Activated CD4-positive, CD25-positive, alpha-beta regulatory T cell treated with anti-CD3 and anti-CD28 coated beads, Interleukin-2, amount 50 U/mL, for 16 hours (primary cell): ENCODE data around the gene FAM24A.
A peak's percentile ranks its signal among the peaks of the same experiment; 100 is the strongest.
"Not testable (repeated sequence)": the region's sequence is repeated elsewhere in the genome, so short reads cannot be mapped to it uniquely, and the experiment has no call there.

ENCODE experiments used
- DNase-seq: peaks from one replicate; pipeline ENCODE4 v3.0.0-alpha.2; 2020; ENCODE audit warnings: low read depth, low spot score

FAM24A gene, protein sequence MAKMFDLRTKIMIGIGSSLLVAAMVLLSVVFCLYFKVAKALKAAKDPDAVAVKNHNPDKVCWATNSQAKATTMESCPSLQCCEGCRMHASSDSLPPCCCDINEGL

DNA sequence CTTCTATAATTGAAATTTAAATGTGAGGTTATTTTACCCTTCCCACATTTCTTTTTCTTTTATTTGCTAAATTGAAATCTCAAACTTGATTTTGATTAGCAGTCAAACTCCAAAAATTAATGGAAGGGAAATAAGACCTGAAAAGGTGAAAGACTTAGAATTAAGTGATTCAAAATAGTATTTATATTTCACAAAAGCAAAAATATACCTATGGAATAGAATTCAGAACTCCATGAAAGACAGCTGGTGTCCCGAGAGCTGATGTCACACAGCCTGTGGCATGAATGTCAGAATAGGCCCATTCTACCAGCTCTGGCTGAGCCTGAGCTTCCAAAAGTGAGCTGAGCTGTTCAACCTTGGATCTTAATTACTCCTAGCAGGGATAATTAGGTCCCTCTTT is at the start of gene FAM24A:
FAM24A (plus strand) TSS at position 301 of the 400 bp plus-strand sequence. CDS start 1,025 bp downstream, outside the sequence.
- no peak for DNase-seq

DNA sequence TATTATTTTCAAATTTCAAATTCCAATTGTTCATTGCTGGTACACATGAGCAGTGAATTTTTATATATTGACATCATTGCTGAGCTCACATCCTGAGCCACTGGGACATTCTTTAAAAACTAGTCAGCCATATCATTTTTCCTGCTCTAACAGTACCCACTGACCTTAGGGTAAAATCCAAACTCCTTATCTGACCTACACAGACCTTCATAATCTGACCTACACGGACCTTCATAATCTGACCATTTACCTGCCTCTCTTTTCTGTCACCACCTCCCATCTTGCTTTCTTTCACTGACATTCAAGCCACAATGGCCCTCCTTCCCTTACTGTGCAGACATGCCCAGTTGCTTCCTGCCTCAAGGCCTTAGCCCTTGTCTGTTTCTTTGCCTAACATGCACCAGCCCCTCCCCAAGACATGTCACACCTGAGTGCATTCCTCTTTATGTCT is 48.7 kb upstream of the FAM24A start:
- DNase-seq, result no peak

GRCh38 chr10:122863216-122864193 is 46.9 kb upstream of the FAM24A start:
- no peak for DNase-seq

DNA sequence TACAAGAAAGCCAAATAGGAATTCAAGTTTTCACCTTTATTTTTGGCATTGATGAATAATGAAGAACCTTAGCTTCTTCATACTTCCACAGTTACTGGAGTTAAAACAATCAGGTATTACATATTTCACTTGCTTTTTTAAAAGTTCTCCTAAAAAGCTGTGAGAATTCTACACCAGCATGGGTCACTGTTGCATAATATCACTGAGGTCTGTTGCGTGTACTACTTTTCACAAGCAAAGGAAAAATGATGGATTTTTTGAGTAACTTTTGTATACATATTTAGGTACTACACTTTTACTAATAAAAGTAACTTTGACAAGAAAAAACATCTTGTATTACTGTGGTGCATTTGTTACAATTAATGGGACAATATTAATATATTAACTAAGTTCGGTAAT is 46.2 kb upstream of the FAM24A start:
- no peak for DNase-seq

GRCh38 chr10:122864901-122865300 is 45.5 kb upstream of the FAM24A start:
- no peak for DNase-seq

DNA sequence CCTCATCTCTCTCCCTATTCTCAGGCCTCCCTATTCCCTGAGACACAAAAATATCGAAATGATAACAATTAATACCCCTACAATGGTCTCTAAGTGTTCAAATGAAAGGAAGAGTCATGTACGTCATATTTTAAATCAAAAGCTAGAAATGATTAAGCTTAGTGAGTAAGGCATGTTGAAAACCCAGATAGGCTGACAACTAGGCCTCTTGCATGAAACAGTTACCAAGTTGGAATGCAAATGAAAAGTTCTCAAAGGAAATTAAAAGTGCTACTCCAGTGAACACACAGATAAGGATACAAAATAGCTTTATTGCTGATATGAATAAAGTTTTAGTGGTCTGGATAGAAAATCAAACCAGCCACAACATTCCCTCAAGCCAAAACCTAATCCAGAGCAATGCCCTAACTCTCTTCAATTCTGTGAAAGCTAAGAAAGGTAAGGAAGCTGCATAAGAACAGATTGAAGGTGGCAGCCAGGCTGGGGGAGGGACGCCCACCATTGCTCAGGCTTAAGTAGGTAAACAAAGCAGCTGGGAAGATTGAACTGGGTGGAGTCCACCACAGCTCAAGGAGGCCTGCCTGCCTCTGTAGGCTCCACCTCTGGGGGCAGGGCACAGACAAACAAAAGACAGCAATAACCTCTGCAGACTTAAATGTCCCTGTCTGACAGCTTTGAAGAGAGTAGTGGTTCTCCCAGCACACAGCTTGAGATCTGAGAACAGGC is 43.5 kb upstream of the FAM24A start:
- DNase-seq, result not testable (repeated sequence)

DNA sequence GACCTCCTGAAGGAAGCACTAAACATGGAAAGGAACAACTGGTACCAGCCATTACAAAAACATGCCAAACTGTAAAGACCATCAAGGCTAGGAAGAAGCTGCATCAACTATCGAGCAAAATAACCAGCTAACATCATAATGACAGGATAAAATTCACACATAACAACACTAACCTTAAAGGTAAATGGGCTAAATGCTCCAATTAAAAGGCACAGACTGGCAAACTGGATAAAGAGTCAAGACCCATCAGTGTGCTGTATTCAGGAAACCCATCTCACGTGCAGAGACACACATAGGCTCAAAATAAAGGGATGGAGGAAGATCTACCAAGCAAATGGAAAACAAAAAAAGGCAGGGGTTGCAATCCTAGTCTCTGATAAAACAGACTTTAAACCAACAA is 41.6 kb upstream of the FAM24A start:
- DNase-seq, result not testable (repeated sequence)

DNA sequence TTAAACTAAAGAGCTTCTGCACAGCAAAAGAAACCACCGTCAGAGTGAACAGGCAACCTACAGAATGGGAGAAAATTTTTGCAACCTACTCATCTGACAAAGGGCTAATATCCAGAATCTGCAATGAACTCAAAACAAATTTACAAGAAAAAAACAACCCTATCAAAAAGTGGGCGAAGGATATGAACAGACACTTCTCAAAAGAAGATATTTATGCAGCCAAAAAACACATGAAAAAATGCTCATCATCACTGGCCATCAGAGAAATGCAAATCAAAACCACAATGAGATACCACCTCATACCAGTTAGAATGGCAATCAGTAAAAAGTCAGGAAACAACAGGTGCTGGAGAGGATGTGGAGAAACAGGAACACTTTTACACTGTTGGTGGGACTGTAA is 38.5 kb upstream of the FAM24A start:
- not testable (repeated sequence) for DNase-seq

- no peak for DNase-seq
Measured at GRCh38 chr10:122875843-122876466, 34.5 kb upstream of the FAM24A start.

GRCh38 chr10:122876467-122876855 is 33.9 kb upstream of the FAM24A start:
- DNase-seq, result no peak

DNA sequence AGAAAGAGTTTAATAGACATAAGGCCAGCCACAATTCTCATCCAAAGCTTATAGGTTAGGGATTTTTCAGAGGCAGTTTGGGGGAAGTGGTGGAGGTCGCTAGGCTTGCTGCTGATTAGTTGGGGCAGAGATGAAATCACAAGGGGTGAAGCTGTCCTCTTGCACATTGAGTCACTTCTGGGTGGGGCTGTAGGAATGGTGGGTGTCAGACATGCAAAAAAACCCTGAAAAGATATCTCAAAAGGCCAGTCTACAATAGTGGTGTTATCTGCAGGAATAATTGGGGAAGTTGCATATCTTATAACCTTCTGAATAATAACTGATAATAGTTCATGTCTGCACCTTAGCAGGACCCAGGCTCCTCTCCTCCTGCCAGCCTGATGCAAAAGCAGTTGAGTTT is 33.1 kb upstream of the FAM24A start:
- no peak for DNase-seq

DNA sequence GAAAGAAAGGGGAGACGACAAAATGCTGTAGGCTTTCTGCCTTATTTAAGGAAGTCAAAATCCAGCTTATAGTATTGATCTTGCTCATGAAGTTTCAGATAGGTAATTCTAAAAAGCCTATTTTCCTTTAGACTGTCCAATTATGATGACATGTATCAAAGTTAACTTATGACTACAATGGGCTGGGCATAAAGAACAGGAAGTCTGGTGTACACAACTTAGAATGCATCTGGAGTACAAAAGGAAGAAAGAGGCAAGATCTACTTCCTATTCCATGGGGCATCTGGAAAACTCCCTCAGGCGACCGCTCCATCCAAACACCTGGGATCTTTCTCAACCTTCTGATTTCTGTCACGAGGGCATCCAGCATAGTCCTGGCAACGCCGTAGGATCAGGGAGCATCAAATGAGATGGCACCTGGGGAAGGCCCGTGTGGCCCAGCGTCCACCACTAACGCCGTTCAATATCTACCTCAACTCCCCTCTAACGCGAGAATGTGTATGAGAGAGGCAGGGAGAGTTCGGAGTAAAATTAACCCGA is 31.5 kb upstream of the FAM24A start:
- no peak for DNase-seq

- DNase-seq, result peak; percentile 92
Measured at GRCh38 chr10:122879339-122880273, 30.8 kb upstream of the FAM24A start, which contains the start of gene FAM24B. FAM24B (minus strand) TSS chr10:122879581; CDS start chr10:122850515, 29,066 bp downstream.

- DNase-seq, result no peak
Measured at GRCh38 chr10:122882766-122883165, 27.6 kb upstream of the FAM24A start.

- DNase-seq, result no peak
Measured at GRCh38 chr10:122884166-122884565, 26.2 kb upstream of the FAM24A start.

DNA sequence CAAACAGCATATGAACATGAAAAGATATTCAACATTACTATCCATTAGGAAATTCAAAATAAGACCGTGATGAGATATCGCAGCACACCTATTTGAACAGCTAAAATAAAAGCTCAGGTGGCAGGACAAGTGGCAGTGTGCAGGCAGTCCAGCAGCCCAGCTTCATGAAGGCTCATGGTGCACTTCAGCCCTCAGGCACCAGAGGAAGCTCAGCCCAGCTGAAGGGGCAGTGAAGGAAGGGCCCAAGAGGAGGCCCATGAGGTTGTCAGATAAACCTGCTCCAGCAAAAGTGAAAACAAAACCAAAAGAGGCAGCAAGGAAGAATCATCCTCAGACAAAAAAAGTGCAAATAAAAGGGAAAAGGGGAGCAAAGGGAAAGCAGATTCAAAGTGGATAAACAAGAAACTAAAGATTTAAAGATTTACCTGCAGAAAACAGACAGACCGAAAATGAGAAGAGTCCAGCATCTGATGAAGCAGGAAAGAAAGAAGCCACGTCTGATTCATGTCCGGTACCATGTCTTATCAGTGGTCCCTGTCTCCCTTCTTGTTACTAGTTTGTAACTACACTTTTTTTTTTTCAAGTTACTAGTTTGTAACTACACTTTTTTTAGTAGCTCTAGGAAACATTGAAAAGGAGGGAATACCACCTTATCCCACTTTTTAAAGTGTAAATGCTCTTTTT is 16.0 kb upstream of the FAM24A start:
- DNase-seq, result no peak

- DNase-seq, result not testable (repeated sequence)
Measured at GRCh38 chr10:122903861-122904260, 6.5 kb upstream of the FAM24A start.

DNA sequence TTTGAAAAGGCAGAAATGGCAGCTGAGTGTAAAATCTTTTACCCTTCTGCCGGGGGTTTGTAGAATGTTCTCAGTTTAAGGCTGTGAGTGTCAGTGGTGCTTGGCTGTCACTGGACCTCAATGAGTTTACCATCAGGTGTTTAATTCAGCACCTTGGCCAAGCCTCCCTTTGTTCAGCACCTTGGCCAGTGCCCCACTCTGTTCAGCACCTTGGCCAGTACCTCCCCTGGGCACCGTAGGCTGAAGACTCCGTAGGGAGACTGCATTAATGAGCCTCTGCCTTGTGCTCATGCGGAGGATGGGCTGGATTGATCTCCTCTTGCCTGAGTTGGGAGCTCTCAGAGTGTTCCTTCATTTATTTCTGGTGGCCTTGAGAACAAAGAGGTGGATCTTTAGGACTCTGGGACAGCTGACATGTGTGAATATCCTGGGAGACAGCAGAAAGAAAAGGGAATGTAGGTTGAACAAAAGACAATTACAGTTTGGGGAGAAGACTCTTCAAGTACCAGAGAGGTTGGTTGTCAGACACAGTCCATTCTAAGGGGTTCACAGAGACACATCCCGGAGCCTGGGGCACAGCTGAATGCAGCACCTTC is 1.6 kb downstream of the FAM24A start:
- no peak for DNase-seq

- DNase-seq, result no peak
Measured at GRCh38 chr10:122915700-122916099, 5.3 kb downstream of the FAM24A start.
